Right cardiac atrium (tissue), 5 donors: Measurements from ENCODE around the gene GRM4. TPM values are rescaled to one million over a fixed set of nuclear protein-coding genes. Genes with fewer than 3 reads are reported as not detected.
A peak's percentile ranks its signal among the peaks of the same experiment; 100 is the strongest.

Source experiments
- ATAC-seq, 2 donors: fragments of 200-7000 bp; cut with Tn5 transposase; one replicate each; pipeline versions ENCODE4 v1.8.0 to v1.9.1; 2020; ENCODE audit warnings: moderate library complexity in 2 of 2, mild to moderate bottlenecking in 1 of 2
- DNase-seq, 3 donors: peaks; one replicate each; pipeline ENCODE4 v3.0.0-alpha.2; 2020
- H3K27ac ChIP-seq: one replicate; pipeline ENCODE4 v1.5.1; 2013; ENCODE audit warnings: mild to moderate bottlenecking, low read length, control low read depth, moderate library complexity
- H3K27me3 ChIP-seq: one replicate; pipeline ENCODE4 v1.6.1; 2013; ENCODE audit not compliant: control insufficient read depth, insufficient read depth
- H3K4me1 ChIP-seq: one replicate; pipeline ENCODE4 v1.6.1; 2013; ENCODE audit warnings: low read length; ENCODE audit not compliant: control insufficient read depth, insufficient read depth
- H3K4me3 ChIP-seq: one replicate; pipeline ENCODE4 v1.5.1; 2013; ENCODE audit warnings: low read length, control low read depth
- H3K9me3 ChIP-seq: one replicate; pipeline ENCODE4 v1.6.1; 2013; ENCODE audit warnings: low read length; ENCODE audit not compliant: control insufficient read depth
- WGBS: extraction: QIAGEN DNeasy Blood & Tissue Kit; methylation state at CpG from one replicate; pipeline ENCODE4 v1.1.7; 2013; 5-methylcytosine and 5-hydroxymethylcytosine counted together
- intact Hi-C, 4 donors: fragments of 100-400 bp; cut with DNase I; formaldehyde crosslinking; loops; one replicate each; pipeline versions ENCODE4 v1.11.0 to v1.14.0; 2022 to 2023
- polyA plus RNA-seq: library from polyadenylated mRNA; stranded (reverse); fragments of 200-250 nt; gene quantifications from one replicate; pipeline ENCODE4 v1.2.3, GENCODE V29; 2013
- total RNA-seq, 4 donors: library from RNA; stranded (reverse); fragmentation: NEBNext Ultra II Directional; extraction: Animal tissue kit (Norgen Biotek cat#: 25700); gene quantifications; one replicate each; pipeline ENCODE4 v1.2.1, GENCODE V29; 2021
- donor health status: healthy with polysubstance abuse.
- donor health status: DM: no; HTN: yes; CAD: no.
- donor health status: DM: no; HTN: no; CAD: no.
- donor health status: DM: no; HTN: yes; CAD: no; lungs with severe emphysema.
- donor health status: DM: yes; HTN: yes; CAD: no.

Gene GRM4
- total and polyA plus RNA-seq, 5 donors, result not detected

DNA sequence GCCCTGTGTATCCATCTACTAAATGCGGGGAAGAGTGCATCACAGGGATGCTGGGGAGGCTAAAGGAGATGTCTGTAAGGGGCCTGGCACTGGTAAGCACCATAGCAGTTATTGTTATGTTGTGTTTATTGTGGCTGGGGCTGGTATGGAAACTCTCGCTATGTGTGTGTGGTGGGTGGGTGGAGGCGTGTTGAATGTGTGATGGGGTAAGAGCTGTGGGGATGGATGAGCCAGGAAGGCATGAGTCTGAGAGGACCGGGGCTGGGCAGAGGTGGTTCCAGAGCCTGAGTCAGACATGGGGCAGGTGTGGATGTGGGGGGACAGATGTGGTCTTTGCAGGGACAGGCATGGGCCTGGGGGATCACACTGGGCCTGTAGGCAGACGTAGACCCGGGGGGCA, 88.1 kb downstream of the GRM4 start:
- Histone ChIP-seq H3K27me3 (no peaks in the 10 kb centered on the region), H3K4me1 (no peaks in the 10 kb centered on the region), H3K4me3 (no peak overlapping the region), H3K9me3 (no peaks in the 10 kb centered on the region), H3K27ac (no peak overlapping the region)
- DNase-seq (no peak), ATAC-seq (no peak)
- WGBS, result 98% methylated on average over 6 of the region's 6 CpGs
- intact Hi-C loops, result loop anchor here in 3 of 4 donors (5.0 kb wide), 1 partner anchor 95 kb away; no protein-coding TSS in a partner anchor

- Histone ChIP-seq H3K27ac (no peak overlapping the region), H3K9me3 (no peaks in the 10 kb centered on the region), H3K4me3 (no peak overlapping the region), H3K27me3 (no peaks in the 10 kb centered on the region), H3K4me1 (no peaks in the 10 kb centered on the region)
- ATAC-seq, result no peak
- no peak for DNase-seq
- WGBS, result 90% methylated on average over 16 of the region's 16 CpGs
- intact Hi-C loops, result loop anchor here in 3 of 4 donors (5.0 kb wide), 1 partner anchor 95 kb away; no protein-coding TSS in a partner anchor
These were observed 88.7 kb downstream of the GRM4 start for GRCh38 chr6:34057191-34057590.

- 25% methylated on average over 36 of the region's 36 CpGs for WGBS
- ATAC-seq (peak; percentile 74 to 80), DNase-seq (peak; percentile 74 to 89 (median 85))
- Histone ChIP-seq H3K4me3 (peak overlapping the region; percentile 4), H3K9me3 (no peaks in the 10 kb centered on the region), H3K4me1 (no peaks in the 10 kb centered on the region), H3K27me3 (no peaks in the 10 kb centered on the region), H3K27ac (no peak overlapping the region)
- intact Hi-C loops, result loop anchor here in 3 of 4 donors (5.0 kb wide), 1 partner anchor 96 kb away; no protein-coding TSS in a partner anchor
These were observed 89.4 kb downstream of the GRM4 start for GRCh38 chr6:34056305-34057108.

- no peak overlapping the region for H3K4me3 ChIP-seq
- H3K9me3 ChIP-seq, result no peaks in the 10 kb centered on the region
- intact Hi-C loops, result loop anchor here (2.0 to 5.0 kb wide), 2 partner anchors 97 to 99 kb away; no protein-coding TSS in a partner anchor
- DNase-seq, result peak; percentile 50 to 82 (median 76)
- no peak overlapping the region for H3K27ac ChIP-seq
- peak; percentile 44 to 64 for ATAC-seq
- H3K4me1 ChIP-seq, result no peaks in the 10 kb centered on the region
- H3K27me3 ChIP-seq, result no peaks in the 10 kb centered on the region
- 64% methylated on average over 18 of the region's 18 CpGs for WGBS
These were observed 90.5 kb downstream of the GRM4 start for GRCh38 chr6:34055223-34055933.

- H3K4me1 ChIP-seq, result no peaks in the 10 kb centered on the region
- H3K27ac ChIP-seq, result no peak overlapping the region
- H3K4me3 ChIP-seq, result no peak overlapping the region
- 76% methylated on average over 8 of the region's 8 CpGs for WGBS
- ATAC-seq (no peak), DNase-seq (no peak)
- no peaks in the 10 kb centered on the region for H3K27me3 ChIP-seq
- no peaks in the 10 kb centered on the region for H3K9me3 ChIP-seq
- intact Hi-C loops, result loop anchor here in 1 of 4 donors (2.0 kb wide), 1 partner anchor 101 kb away; no protein-coding TSS in a partner anchor
These were observed 92.2 kb downstream of the GRM4 start for GRCh38 chr6:34053721-34054120.

DNA sequence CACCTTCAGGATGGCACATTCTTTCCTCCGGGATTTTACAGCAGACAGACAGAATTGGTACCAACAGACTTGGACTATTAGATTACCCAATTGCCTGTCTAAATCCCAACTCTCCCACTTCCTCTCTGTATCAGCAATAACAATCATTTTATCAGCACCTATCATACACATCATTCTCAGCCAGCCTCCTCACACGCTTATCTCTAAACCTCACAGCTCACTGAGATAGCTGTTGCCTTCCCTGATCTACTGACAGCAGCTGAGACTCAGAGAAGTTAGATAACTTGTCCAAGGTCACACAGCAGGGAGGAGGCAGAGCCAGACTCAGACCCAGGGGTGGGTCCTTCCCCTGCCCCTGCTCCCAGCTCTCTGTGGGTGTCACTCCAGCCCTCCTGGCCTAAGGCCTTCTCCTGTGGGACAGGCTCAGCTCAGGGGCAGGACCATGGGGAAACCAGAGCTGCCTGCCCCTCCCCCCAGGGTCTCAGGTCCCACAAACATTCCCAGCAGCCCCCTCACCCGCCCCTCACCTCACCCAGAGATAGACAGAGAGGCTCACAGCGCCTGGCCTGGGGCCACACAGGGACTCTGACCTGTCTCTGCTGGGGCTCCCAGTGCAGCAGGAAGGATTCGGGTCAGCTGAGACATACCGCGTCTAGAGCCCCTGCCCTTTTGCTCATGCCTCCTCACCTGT, 92.8 kb downstream of the GRM4 start:
- no peaks in the 10 kb centered on the region for H3K27me3 ChIP-seq
- 65% methylated on average over 7 of the region's 7 CpGs for WGBS
- intact Hi-C loops, result no loop called here
- no peak overlapping the region for H3K4me3 ChIP-seq
- H3K4me1 ChIP-seq, result no peaks in the 10 kb centered on the region
- no peak overlapping the region for H3K27ac ChIP-seq
- H3K9me3 ChIP-seq, result no peaks in the 10 kb centered on the region
- no peak for ATAC-seq
- DNase-seq, result no peak

DNA sequence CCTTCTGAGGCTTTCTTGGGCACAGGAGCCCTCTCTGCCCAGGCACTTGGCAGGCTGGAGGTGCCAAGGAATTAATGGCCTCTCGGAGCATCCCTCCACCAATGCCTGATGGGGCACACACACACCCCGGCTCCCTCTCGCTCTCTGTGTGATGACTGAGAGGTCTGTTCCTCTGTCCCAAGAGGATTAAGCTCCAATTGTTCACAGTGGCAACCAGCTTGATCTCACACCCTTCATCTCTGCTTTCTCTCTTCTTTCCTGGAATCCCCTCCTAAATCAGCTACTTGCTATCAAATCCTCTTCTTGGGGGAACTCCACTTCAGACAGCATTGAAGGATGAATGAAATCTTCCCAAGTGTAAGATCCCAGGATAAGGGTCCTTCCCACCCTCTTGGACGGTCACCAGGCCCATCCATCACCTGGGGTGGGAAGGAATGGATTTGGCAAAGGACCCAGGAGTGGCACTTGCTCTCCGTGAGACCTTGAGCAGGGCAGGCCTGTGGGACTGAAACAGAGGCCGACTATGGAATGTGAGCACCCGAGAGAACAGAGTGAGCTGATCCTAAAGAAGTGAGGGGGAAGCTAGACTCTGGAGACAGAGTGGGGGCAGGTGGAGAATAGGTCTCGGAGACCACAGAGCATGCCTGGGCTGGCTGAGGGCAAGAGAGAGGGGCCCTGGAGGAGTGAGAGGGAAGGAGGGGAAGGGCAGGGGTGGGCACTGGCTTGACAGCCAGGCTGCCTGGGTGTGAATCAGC, 93.6 kb downstream of the GRM4 start:
- ATAC-seq, result no peak
- H3K4me3 ChIP-seq, result no peak overlapping the region
- no peaks in the 10 kb centered on the region for H3K9me3 ChIP-seq
- H3K27ac ChIP-seq, result no peak overlapping the region
- WGBS, result 59% methylated on average over 8 of the region's 8 CpGs
- intact Hi-C loops, result no loop called here
- no peaks in the 10 kb centered on the region for H3K4me1 ChIP-seq
- DNase-seq, result no peak
- no peaks in the 10 kb centered on the region for H3K27me3 ChIP-seq

- Histone ChIP-seq H3K4me1 (no peaks in the 10 kb centered on the region), H3K27me3 (no peaks in the 10 kb centered on the region), H3K27ac (no peak overlapping the region), H3K9me3 (no peaks in the 10 kb centered on the region), H3K4me3 (no peak overlapping the region)
- intact Hi-C loops, result no loop called here
- 34% methylated on average over 8 of the region's 8 CpGs for WGBS
- DNase-seq (no peak), ATAC-seq (no peak)
These were observed 94.5 kb downstream of the GRM4 start for GRCh38 chr6:34051331-34051919.

GRCh38 chr6:34050691-34051090, 95.2 kb downstream of the GRM4 start:
- Histone ChIP-seq H3K4me3 (no peak overlapping the region), H3K27me3 (no peaks in the 10 kb centered on the region), H3K4me1 (no peaks in the 10 kb centered on the region), H3K27ac (no peak overlapping the region), H3K9me3 (no peaks in the 10 kb centered on the region)
- 87% methylated on average over 5 of the region's 5 CpGs for WGBS
- ATAC-seq, result no peak
- no peak for DNase-seq
- intact Hi-C loops, result no loop called here
